Uterus (tissue), 4 donors: ENCODE measurements around the gene GAREM2. TPM values are rescaled to one million over a fixed set of nuclear protein-coding genes. Genes with fewer than 3 reads are reported as not detected.

ENCODE experiments used
- DNase-seq, 2 donors: peaks; one replicate each; pipeline ENCODE4 v3.0.0-alpha.2; 2019 to 2020
- H3K27ac ChIP-seq, 2 donors: fragments of 200-600 bp; sonication (generic); 1 replicate in 1 of 2; 2 replicates in 1 of 2; pipeline ENCODE4 v1.5.1; 2016 to 2018
- H3K27me3 ChIP-seq, 2 donors: fragments of 200-600 bp; sonication (generic); one replicate each; pipeline ENCODE4 v1.5.1; 2018 to 2019; ENCODE audit warnings: control low read depth in 1 of 2
- H3K36me3 ChIP-seq, 2 donors: fragments of 200-600 bp; sonication (generic); one replicate each; pipeline ENCODE4 v1.5.1; 2019; ENCODE audit warnings: control low read depth in 1 of 2
- H3K4me1 ChIP-seq, 2 donors: fragments of 200-600 bp; sonication (generic); one replicate each; pipeline ENCODE4 v1.5.1; 2018 to 2019; ENCODE audit warnings: control low read depth in 1 of 2
- H3K4me3 ChIP-seq, 2 donors: fragments of 200-600 bp; sonication (generic); 1 replicate in 1 of 2; 2 replicates in 1 of 2; pipeline ENCODE4 v1.5.1; 2018 to 2019; ENCODE audit warnings: mild to moderate bottlenecking in 1 of 2
- H3K9me3 ChIP-seq, 2 donors: fragments of 200-600 bp; sonication (generic); one replicate each; pipeline ENCODE4 v1.5.1; 2019; ENCODE audit warnings: control low read depth in 1 of 2
- CTCF ChIP-seq, 4 experiments: fragments of 200-600 bp in 2 of 4; fragments of 450-650 bp in 2 of 4; sonication (generic) in 2 of 4; IDR thresholded peaks; one replicate each; pipeline ENCODE4 v1.5.1; 2016 to 2019; ENCODE audit warnings: antibody characterized with exemption in 4 of 4, mild to moderate bottlenecking in 2 of 4, moderate library complexity in 1 of 4
- POLR2A ChIP-seq, 2 donors: fragments of 450-650 bp; IDR thresholded peaks; one replicate each; pipeline ENCODE4 v1.6.1; 2016; ENCODE audit warnings: antibody characterized with exemption in 2 of 2, mild to moderate bottlenecking in 1 of 2, moderate library complexity in 1 of 2
- intact Hi-C: fragments of 100-400 bp; cut with DNase I; formaldehyde crosslinking; loops from one replicate; pipeline ENCODE4 v1.15.1; 2023; ENCODE audit warnings: low total_unique reads
- total RNA-seq, 4 donors: library from RNA; depleted of rRNA in 3 of 4; stranded (reverse); fragments of >200 nt in 3 of 4; gene quantifications; one replicate each; pipeline versions ENCODE4 v1.1.0 to v1.2.4, GENCODE V29; 2014 to 2023
- donor health status: DM: yes; HTN: yes; CAD: no.

Gene GAREM2
- total RNA-seq, 4 donors from 2014 or later, result under 0.01 to 5.1 (median 2.2) TPM

- DNase-seq, result no peak
- Histone ChIP-seq H3K36me3 (no peaks in the 10 kb centered on the region), H3K27ac (no peak overlapping the region), H3K27me3 (no peaks in the 10 kb centered on the region), H3K9me3 (no peaks in the 10 kb centered on the region), H3K4me3 (no peak overlapping the region), H3K4me1 (no peaks in the 10 kb centered on the region)
- intact Hi-C loops, result no loop called here
- TF ChIP-seq CTCF (IDR thresholded peaks at IDR 0.05) (no peak), POLR2A (IDR thresholded peaks at IDR 0.05) (no peak)
Observed at GRCh38 chr2:26136451-26136850, 36.4 kb upstream of the GAREM2 start.

- no peaks in the 10 kb centered on the region for H3K4me1 ChIP-seq
- intact Hi-C loops, result loop anchor here (10.0 kb wide), 2 partner anchors 155 to 185 kb away; partner anchors contain the start of gene KIF3C
- no peak for DNase-seq
- no peaks in the 10 kb centered on the region for H3K9me3 ChIP-seq
- TF ChIP-seq POLR2A (IDR thresholded peaks at IDR 0.05), result no peak
- TF ChIP-seq CTCF (IDR thresholded peaks at IDR 0.05), result no peak
- no peak overlapping the region for H3K4me3 ChIP-seq
- no peaks in the 10 kb centered on the region for H3K36me3 ChIP-seq
- no peak overlapping the region for H3K27ac ChIP-seq
- no peaks in the 10 kb centered on the region for H3K27me3 ChIP-seq
Observed at GRCh38 chr2:26139269-26140183, 33.4 kb upstream of the GAREM2 start.

GRCh38 chr2:26141145-26141769 lies 31.6 kb upstream of the GAREM2 start:
- no peak for DNase-seq
- Histone ChIP-seq H3K9me3 (no peaks in the 10 kb centered on the region), H3K27ac (no peak overlapping the region), H3K36me3 (no peaks in the 10 kb centered on the region), H3K4me3 (no peak overlapping the region), H3K27me3 (no peaks in the 10 kb centered on the region), H3K4me1 (no peaks in the 10 kb centered on the region)
- intact Hi-C loops, result loop anchor here (10.0 kb wide), 2 partner anchors 156 to 186 kb away; partner anchors contain the start of gene KIF3C
- TF ChIP-seq CTCF (IDR thresholded peaks at IDR 0.05), result no peak
- no peak for TF ChIP-seq POLR2A (IDR thresholded peaks at IDR 0.05)

- Histone ChIP-seq H3K4me1 (no peaks in the 10 kb centered on the region), H3K9me3 (no peaks in the 10 kb centered on the region), H3K4me3 (no peak overlapping the region), H3K27me3 (no peaks in the 10 kb centered on the region), H3K27ac (no peak overlapping the region), H3K36me3 (no peaks in the 10 kb centered on the region)
- no peak for DNase-seq
- TF ChIP-seq POLR2A (IDR thresholded peaks at IDR 0.05) (no peak), CTCF (IDR thresholded peaks at IDR 0.05) (no peak)
- intact Hi-C loops, result loop anchor here (10.0 kb wide), 2 partner anchors 159 to 189 kb away; partner anchors contain the start of gene KIF3C
Observed at GRCh38 chr2:26144031-26144430, 28.9 kb upstream of the GAREM2 start.
